ENCODE data around the gene PKLR. TPM values are rescaled to one million over a fixed set of nuclear protein-coding genes. Genes with fewer than 3 reads are reported as not detected.

The PKLR gene
- total and polyA plus RNA-seq, 2 of the 8 experiments (the other 6 are each of a cell fraction or from before 2014, with no cell fraction given) = 2.3 to 7.5 TPM

DNA sequence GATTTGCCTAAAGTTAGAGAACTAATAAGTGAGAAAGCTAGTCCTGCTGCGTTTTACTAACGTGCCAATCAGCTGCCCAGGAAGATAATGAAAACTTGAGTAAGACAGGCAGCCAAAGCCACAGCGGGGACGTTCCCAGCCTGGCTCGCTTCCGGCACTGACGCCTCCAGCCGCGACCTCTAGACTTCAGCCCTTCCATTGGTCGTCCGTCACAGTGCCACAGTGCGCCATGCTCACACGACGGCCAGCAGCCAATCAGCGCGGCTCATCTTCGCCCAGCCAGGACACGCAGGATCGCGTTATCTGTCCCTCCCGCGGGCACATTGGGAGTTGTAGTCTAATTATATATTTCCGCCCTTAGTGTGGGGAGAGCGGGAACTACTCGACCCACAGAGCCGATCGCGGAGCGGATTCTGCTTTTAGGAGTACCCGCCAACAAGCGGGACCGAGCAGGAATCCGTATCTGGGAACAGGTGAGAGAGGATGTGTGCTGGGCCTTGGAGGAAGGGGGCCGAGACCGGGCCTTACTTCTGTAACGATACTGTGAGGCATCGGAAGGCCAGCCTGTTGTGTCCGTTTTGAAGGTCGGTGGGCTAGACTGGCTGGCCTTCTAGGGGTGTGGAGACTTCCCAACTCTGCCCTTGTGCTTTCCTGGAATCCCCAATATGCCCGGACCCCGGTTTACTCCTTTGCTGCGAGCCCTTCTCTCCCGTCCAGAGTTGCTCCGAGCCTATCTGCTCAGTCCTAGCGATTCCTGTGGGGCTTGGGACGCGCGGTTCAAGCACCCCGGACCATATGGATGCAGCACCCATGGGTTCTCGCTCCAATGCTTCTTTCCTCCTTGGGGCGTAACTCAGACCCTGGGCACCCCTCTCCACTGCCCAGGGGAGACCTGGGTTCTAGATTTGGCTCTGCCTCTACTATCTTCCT, 7.5 kb upstream of the PKLR start, which contains the start of gene FDPS (continued):
- TF ChIP-seq RAD21 (IDR thresholded peaks at IDR 0.05 in 1 of 2, conservative IDR thresholded peaks at IDR 0.05 in 1 of 2; ENCODE audit: low read depth in 2 of 2, low read length in 2 of 2) = 0 out of 4 replicates have a peak, but pooled peaks of 1 of the 2 experiments have one; percentile 6
- TF ChIP-seq SP4 (IDR thresholded peaks at IDR 0.05; ENCODE audit: low read length) = peak; percentile 54; the same call in 1 of the 2 replicates
- TF ChIP-seq HDAC2 (IDR thresholded peaks at IDR 0.05; ENCODE audit: borderline replicate concordance in 1 of 2, low read depth in 2 of 2, low read length in 2 of 2) = peak; percentile 88 to 98
- TF ChIP-seq, protein P1, sequence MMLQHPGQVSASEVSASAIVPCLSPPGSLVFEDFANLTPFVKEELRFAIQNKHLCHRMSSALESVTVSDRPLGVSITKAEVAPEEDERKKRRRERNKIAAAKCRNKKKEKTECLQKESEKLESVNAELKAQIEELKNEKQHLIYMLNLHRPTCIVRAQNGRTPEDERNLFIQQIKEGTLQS (IDR thresholded peaks at IDR 0.05; ENCODE audit: insufficient read depth, low read depth, low read length) = 0 out of 2 replicates have a peak, but pooled peaks have one; percentile 24
- TF ChIP-seq HDAC6 (IDR thresholded peaks at IDR 0.05; ENCODE audit: low read depth, low read length) = no peak
- TF ChIP-seq SIX5 (IDR thresholded peaks at IDR 0.05; ENCODE audit: low read depth, low read length) = peak; percentile 65
- peak; percentile 59 for TF ChIP-seq TAF7 (optimal IDR thresholded peaks at IDR 0.05; ENCODE audit: borderline replicate concordance, low read depth, low read length)
- TF ChIP-seq SIN3A (conservative IDR thresholded peaks at IDR 0.05 in 1 of 2, IDR thresholded peaks at IDR 0.05 in 1 of 2; ENCODE audit: low read depth in 1 of 2, low read length in 2 of 2) = peak; percentile 66 to 93; a peak in 3 of 4 replicates
- peak; percentile 85 to 91 for TF ChIP-seq POLR2A (IDR thresholded peaks at IDR 0.05; ENCODE audit: control extremely low read depth in 1 of 2, low read depth in 2 of 2, low read length in 2 of 2)

Data from H1 (cell line).